DMS153 treated with DMSO at 0.1 percent for 48 hours (cell line): ENCODE measurements around the gene ZFHX3.

ENCODE experiments used
- DNase-seq: peaks from one replicate; lab custom pipeline; 2025; ENCODE audit not compliant: unreplicated experiment; lab: John Stamatoyannopoulos, UW

Gene ZFHX3

GRCh38 chr16:72911971-72912370, 136.0 kb downstream of the ZFHX3 start:
- DNase-seq: no peak

- DNase-seq: no peak
Measured at GRCh38 chr16:72910875-72911274, 137.1 kb downstream of the ZFHX3 start.

- DNase-seq: no peak
Measured at GRCh38 chr16:72910381-72910780, 137.5 kb downstream of the ZFHX3 start.

GRCh38 chr16:72909196-72909595, 138.7 kb downstream of the ZFHX3 start:
- no peak for DNase-seq

- no peak for DNase-seq
Measured at GRCh38 chr16:72908362-72909167, 139.4 kb downstream of the ZFHX3 start.

- no peak for DNase-seq
Measured at GRCh38 chr16:72905581-72905980, 142.3 kb downstream of the ZFHX3 start.

- DNase-seq: no peak
Measured at GRCh38 chr16:72903176-72903575, 144.8 kb downstream of the ZFHX3 start.

GRCh38 chr16:72902206-72902605, 145.7 kb downstream of the ZFHX3 start:
- no peak for DNase-seq

GRCh38 chr16:72901000-72901627, 146.8 kb downstream of the ZFHX3 start:
- DNase-seq: no peak

GRCh38 chr16:72898216-72898825, 149.6 kb downstream of the ZFHX3 start:
- no peak for DNase-seq

- no peak for DNase-seq
Measured at GRCh38 chr16:72897707-72898106, 150.2 kb downstream of the ZFHX3 start.

- no peak for DNase-seq
Measured at GRCh38 chr16:72896485-72897118, 151.3 kb downstream of the ZFHX3 start.

- DNase-seq: no peak
Measured at GRCh38 chr16:72895951-72896350, 152.0 kb downstream of the ZFHX3 start.

GRCh38 chr16:72894293-72895151, 153.4 kb downstream of the ZFHX3 start:
- DNase-seq: no peak

- no peak for DNase-seq
Measured at GRCh38 chr16:72891291-72892227, 156.4 kb downstream of the ZFHX3 start.

- no peak for DNase-seq
Measured at GRCh38 chr16:72890587-72890986, 157.3 kb downstream of the ZFHX3 start.

- DNase-seq: no peak
Measured at GRCh38 chr16:72889616-72890582, 158.0 kb downstream of the ZFHX3 start.

GRCh38 chr16:72887537-72887936, 160.4 kb downstream of the ZFHX3 start:
- no peak for DNase-seq
